ENCODE measurements around the gene MARVELD2. TPM values are rescaled to one million over a fixed set of nuclear protein-coding genes. Genes with fewer than 3 reads are reported as not detected.
A peak's percentile ranks its signal among the peaks of the same experiment; 100 is the strongest.
"Not testable (repeated sequence)": the region's sequence is repeated elsewhere in the genome, so short reads cannot be mapped to it uniquely, and the experiment has no call there.

Gene MARVELD2
- total RNA-seq, 2 donors from 2014 or later: 9.5 to 30.1 TPM

DNA sequence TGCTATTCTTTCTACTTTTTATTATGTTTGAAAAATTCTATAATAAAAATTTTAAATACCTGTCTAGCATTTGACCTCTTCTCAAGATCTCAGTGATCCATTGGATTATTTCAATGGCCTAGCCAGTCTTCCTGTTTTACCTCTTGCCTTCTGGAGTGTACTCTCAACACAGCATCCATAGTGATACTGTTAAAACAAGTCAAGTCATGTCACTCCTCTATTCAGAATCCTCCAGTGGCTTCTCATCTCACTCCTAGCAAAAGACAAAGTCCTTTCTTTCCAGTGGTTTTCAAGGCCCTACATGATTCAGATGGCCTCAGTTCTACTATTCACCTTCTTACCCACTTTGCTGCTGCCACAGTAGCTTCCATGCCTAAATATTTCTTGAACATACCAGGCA, 1.8 kb downstream of the MARVELD2 start:
- TF ChIP-seq POLR2A (IDR thresholded peaks at IDR 0.05) (no peak), POLR2AphosphoS5 (IDR thresholded peaks at IDR 0.05) (no peak)
- TF ChIP-seq, protein P1, sequence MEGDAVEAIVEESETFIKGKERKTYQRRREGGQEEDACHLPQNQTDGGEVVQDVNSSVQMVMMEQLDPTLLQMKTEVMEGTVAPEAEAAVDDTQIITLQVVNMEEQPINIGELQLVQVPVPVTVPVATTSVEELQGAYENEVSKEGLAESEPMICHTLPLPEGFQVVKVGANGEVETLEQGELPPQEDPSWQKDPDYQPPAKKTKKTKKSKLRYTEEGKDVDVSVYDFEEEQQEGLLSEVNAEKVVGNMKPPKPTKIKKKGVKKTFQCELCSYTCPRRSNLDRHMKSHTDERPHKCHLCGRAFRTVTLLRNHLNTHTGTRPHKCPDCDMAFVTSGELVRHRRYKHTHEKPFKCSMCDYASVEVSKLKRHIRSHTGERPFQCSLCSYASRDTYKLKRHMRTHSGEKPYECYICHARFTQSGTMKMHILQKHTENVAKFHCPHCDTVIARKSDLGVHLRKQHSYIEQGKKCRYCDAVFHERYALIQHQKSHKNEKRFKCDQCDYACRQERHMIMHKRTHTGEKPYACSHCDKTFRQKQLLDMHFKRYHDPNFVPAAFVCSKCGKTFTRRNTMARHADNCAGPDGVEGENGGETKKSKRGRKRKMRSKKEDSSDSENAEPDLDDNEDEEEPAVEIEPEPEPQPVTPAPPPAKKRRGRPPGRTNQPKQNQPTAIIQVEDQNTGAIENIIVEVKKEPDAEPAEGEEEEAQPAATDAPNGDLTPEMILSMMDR (IDR thresholded peaks at IDR 0.05): no peak
- Histone ChIP-seq H3K9me3 (no peaks in the 10 kb centered on the region), H3K4me3 (peak overlapping the region in 1 of 2 donors; percentile 66), H3K27me3 (replicated peaks; ENCODE audit: insufficient read depth) (no peaks in the 10 kb centered on the region), H3K4me1 (replicated peaks) (no peaks in the 10 kb centered on the region), H3K27ac (no peak overlapping the region), H3K36me3 (no peaks in the 10 kb centered on the region)
- intact Hi-C loops (cut with DNase I): loop anchor here (10.0 kb wide), 1 partner anchor 78 kb away; the partner anchor contains the start of gene OCLN
- DNase-seq (ENCODE audit: low spot score): no peak

DNA sequence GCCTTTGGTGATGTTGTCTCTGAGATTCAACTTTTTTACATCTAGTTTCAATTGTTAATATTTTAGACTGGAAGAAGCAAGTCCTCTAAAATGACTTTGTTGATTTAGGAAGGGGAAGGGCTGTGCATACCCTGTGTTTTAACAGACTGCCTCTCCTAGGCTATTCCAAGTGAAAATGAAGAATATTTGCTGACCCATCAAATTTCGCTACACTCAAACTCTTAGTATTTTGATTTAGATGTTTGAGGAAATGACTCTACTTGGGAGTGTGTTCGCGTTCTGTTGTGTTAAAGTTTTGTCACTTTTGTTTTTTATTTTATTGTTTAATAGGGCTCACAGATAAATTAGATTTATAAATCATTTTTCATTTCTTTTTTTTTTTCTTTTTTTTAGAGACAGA, 3.6 kb downstream of the MARVELD2 start:
- Histone ChIP-seq H3K9me3 (no peaks in the 10 kb centered on the region), H3K27me3 (replicated peaks; ENCODE audit: insufficient read depth) (no peaks in the 10 kb centered on the region), H3K36me3 (no peaks in the 10 kb centered on the region), H3K4me1 (replicated peaks) (no peaks in the 10 kb centered on the region), H3K4me3 (no peak overlapping the region), H3K27ac (no peak overlapping the region)
- WGBS: 98% methylated on average over 3 of the region's 3 CpGs
- intact Hi-C loops (cut with DNase I): loop anchor here (10.0 kb wide), 1 partner anchor 76 kb away; the partner anchor contains the start of gene OCLN
- TF ChIP-seq POLR2A (IDR thresholded peaks at IDR 0.05): no peak
- TF ChIP-seq POLR2AphosphoS5 (IDR thresholded peaks at IDR 0.05): no peak
- TF ChIP-seq, protein P1 (IDR thresholded peaks at IDR 0.05): no peak
- DNase-seq (ENCODE audit: low spot score): no peak

DNA sequence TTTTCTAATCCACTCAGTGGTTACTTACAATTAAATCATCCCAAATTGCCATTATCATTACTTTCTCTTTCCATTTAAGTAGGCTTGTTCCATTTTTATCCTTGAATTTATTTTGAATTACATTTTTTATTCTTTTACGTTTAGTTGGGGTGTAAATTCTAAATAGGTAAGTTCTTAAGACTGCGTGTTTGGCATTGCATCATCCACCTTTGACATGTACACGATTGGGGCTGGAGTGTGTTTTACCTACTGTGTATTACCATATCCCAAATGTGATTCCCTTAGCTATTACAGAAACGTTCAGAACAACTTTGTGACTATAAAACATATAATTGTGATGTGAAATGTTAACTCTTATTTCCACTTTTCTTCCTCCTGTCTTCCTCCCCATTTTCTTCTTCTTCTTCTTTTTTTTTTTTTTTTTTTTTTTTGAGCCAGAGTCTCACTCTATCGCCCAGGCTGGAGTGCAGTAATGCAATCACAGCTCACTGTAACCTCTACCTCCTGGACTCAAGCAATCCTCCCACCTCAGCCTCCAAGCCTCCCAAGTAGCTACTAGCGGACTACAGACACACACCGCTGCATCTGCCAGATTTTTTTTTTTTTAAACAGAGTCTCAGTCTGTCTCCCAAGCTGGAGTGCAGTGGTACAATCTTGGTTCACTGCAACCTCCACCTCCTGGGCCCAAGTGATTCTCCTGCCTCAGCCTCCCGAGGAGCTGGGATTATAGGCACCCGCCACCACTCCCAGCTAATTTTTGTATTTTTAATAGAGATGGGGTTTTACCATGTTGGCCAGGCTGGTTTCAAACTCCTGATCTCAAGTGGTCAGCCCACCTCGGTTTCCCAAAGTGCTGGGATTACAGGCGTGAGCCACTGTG, 16.7 kb downstream of the MARVELD2 start:
- Histone ChIP-seq H3K4me1 (replicated peaks) (no peaks in the 10 kb centered on the region), H3K9me3 (no peaks in the 10 kb centered on the region), H3K27ac (no peak overlapping the region), H3K4me3 (no peak overlapping the region), H3K27me3 (replicated peaks; ENCODE audit: insufficient read depth) (no peaks in the 10 kb centered on the region), H3K36me3 (no peaks in the 10 kb centered on the region)
- WGBS: 87% methylated on average over 11 of the region's 11 CpGs
- intact Hi-C loops (cut with DNase I): no loop called here
- TF ChIP-seq POLR2AphosphoS5 (IDR thresholded peaks at IDR 0.05) (no peak), POLR2A (IDR thresholded peaks at IDR 0.05) (no peak)
- TF ChIP-seq, protein P1 (IDR thresholded peaks at IDR 0.05): no peak
- no peak for DNase-seq (ENCODE audit: low spot score)

DNA sequence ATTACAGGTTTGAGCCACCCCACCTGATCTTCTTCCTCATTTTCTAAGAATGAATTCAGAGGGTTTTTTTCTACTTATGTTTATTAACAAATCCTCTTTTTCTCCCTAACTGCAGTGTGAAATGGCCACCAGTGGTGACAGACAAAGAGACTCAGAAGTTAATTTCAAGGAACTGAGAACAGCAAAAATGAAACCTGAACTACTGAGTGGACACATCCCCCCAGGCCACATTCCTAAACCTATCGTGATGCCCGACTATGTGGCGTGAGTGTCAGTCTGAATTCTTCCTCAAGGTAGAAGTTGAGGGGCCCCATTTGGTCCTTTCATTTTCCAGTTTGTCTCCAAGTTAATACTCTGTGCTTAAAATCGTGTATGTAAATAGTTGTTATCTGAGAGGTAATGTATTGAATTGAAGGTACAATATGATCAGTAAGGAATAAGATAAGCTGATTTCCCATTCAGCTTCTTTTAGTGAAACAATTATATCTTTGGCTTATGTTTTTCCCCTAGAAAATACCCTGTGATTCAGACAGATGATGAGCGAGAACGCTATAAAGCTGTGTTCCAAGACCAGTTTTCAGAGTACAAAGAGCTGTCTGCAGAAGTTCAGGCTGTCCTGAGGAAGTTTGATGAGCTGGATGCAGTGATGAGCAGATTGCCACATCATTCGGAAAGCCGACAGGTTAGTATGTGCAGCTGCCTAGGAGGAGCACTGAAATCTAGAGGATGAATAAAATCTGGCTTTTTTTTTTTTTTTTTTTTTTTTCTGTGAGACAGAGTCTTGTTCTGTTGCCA, 17.7 kb downstream of the MARVELD2 start:
- H3K27ac ChIP-seq: no peak overlapping the region
- no peak for DNase-seq (ENCODE audit: low spot score)
- H3K4me3 ChIP-seq: no peak overlapping the region
- no peaks in the 10 kb centered on the region for H3K36me3 ChIP-seq
- intact Hi-C loops (cut with DNase I): no loop called here
- 71% methylated on average over 8 of the region's 8 CpGs for WGBS
- TF ChIP-seq, protein P1 (IDR thresholded peaks at IDR 0.05): no peak
- TF ChIP-seq POLR2A (IDR thresholded peaks at IDR 0.05) (no peak), POLR2AphosphoS5 (IDR thresholded peaks at IDR 0.05) (no peak)
- H3K9me3 ChIP-seq: no peaks in the 10 kb centered on the region
- no peaks in the 10 kb centered on the region for H3K27me3 ChIP-seq (replicated peaks; ENCODE audit: insufficient read depth)
- H3K4me1 ChIP-seq (replicated peaks): no peaks in the 10 kb centered on the region

DNA sequence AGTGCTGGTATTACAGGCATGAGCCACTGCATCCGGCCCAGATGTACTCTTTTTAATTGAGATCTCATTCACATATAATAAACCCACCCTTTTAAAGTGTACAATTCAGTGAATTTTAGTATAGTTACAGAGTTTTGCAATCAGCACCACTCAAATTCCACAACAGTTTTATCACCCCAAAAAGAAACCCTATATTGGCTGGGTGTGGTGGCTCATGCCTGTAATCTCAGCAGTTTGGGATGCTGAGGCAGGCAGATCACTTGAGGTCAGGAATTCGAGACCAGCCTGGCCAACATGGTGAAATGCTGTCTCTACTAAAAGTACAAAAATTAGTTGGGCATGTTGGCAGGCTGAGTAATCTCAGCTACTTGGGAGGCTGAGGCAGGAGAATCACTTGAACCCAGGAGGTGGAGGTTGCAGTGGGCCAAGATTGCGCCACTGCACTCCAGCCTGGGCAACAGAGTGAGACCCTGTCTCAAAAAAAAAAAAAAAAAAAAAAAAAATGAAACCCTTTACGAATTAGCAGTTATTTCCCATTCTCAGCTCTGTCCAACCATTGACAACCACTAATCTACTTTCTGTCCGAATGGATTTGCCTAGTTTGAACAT, 20.5 kb downstream of the MARVELD2 start:
- H3K36me3 ChIP-seq; H3K27ac ChIP-seq; DNase-seq (ENCODE audit: low spot score); H3K9me3 ChIP-seq; H3K27me3 ChIP-seq (replicated peaks; ENCODE audit: insufficient read depth); H3K4me1 ChIP-seq (replicated peaks); intact Hi-C loops (cut with DNase I); H3K4me3 ChIP-seq: not testable (repeated sequence)
- 97% methylated on average over 5 of the region's 5 CpGs for WGBS
